Liver (tissue), 9 donors: ENCODE data around the gene SLC2A4RG. TPM values are rescaled to one million over a fixed set of nuclear protein-coding genes. Genes with fewer than 3 reads are reported as not detected.

Experiments used
- DNase-seq: peaks from one replicate; pipeline ENCODE4 v3.0.0-alpha.2; 2017; ENCODE audit warnings: low spot score
- H3K27ac ChIP-seq, 2 donors: one replicate each; pipeline ENCODE4 v1.7.0; 2013; ENCODE audit warnings: inconsistent platforms in 2 of 2, low read length in 2 of 2, control low read depth in 1 of 2, low read depth in 1 of 2, mild to moderate bottlenecking in 1 of 2
- H3K27me3 ChIP-seq, 4 donors: one replicate each; pipeline versions ENCODE4 v1.6.1 to v1.7.0; 2013; ENCODE audit warnings: low read length in 3 of 4, inconsistent platforms in 1 of 4, mild to moderate bottlenecking in 1 of 4, moderate library complexity in 1 of 4; ENCODE audit not compliant: control insufficient read depth in 4 of 4, insufficient read depth in 4 of 4
- H3K36me3 ChIP-seq, 4 donors: one replicate each; pipeline versions ENCODE4 v1.6.1 to v1.7.0; 2013; ENCODE audit warnings: low read length in 3 of 4, mild to moderate bottlenecking in 3 of 4, low read depth in 1 of 4, moderate library complexity in 1 of 4; ENCODE audit not compliant: control insufficient read depth in 4 of 4, insufficient read depth in 3 of 4
- H3K4me1 ChIP-seq, 4 donors: one replicate each; pipeline versions ENCODE4 v1.6.1 to v1.7.0; 2013; ENCODE audit warnings: low read length in 3 of 4, mild to moderate bottlenecking in 3 of 4, moderate library complexity in 1 of 4; ENCODE audit not compliant: control insufficient read depth in 4 of 4, insufficient read depth in 4 of 4
- H3K4me3 ChIP-seq, 3 donors: one replicate each; pipeline versions ENCODE4 v1.6.1 to v1.7.0; 2013; ENCODE audit warnings: low read length in 3 of 3, control low read depth in 1 of 3, low read depth in 1 of 3, mild to moderate bottlenecking in 1 of 3
- H3K9ac ChIP-seq, 2 donors: one replicate each; pipeline ENCODE4 v1.7.0; 2013; ENCODE audit warnings: low read length in 2 of 2, mild to moderate bottlenecking in 2 of 2, moderate library complexity in 2 of 2, control low read depth in 1 of 2, low read depth in 1 of 2
- H3K9me3 ChIP-seq, 4 donors: one replicate each; pipeline versions ENCODE4 v1.6.1 to v1.7.0; 2013; ENCODE audit warnings: low read length in 3 of 4; ENCODE audit not compliant: control insufficient read depth in 4 of 4
- EGR1 ChIP-seq, 2 donors: IDR thresholded peaks; 2 replicates each; pipeline ENCODE4 v1.6.1; 2016 to 2018; ENCODE audit warnings: antibody characterized with exemption in 2 of 2, low read depth in 2 of 2
- FOXA1 ChIP-seq: IDR thresholded peaks from 2 replicates; pipeline ENCODE4 v1.6.1; 2016; ENCODE audit warnings: antibody characterized with exemption
- FOXA2 ChIP-seq: IDR thresholded peaks from 2 replicates; pipeline ENCODE4 v1.6.1; 2016; ENCODE audit warnings: antibody characterized with exemption
- HNF4G ChIP-seq: IDR thresholded peaks from 2 replicates; pipeline ENCODE4 v1.6.1; 2016; ENCODE audit warnings: antibody characterized with exemption
- NR2F2 ChIP-seq: IDR thresholded peaks from 2 replicates; pipeline ENCODE4 v1.6.1; 2016; ENCODE audit warnings: antibody characterized with exemption
- RAD21 ChIP-seq, 2 donors: IDR thresholded peaks; 2 replicates each; pipeline ENCODE4 v1.6.1; 2016; ENCODE audit warnings: antibody characterized with exemption in 2 of 2, mild to moderate bottlenecking in 2 of 2
- RXRA ChIP-seq, 2 donors: IDR thresholded peaks; 2 replicates each; pipeline ENCODE4 v1.6.1; 2017 to 2018; ENCODE audit warnings: antibody characterized with exemption in 2 of 2, mild to moderate bottlenecking in 1 of 2
- SP1 ChIP-seq: IDR thresholded peaks from 2 replicates; pipeline ENCODE4 v1.6.1; 2018; ENCODE audit warnings: antibody characterized with exemption, mild to moderate bottlenecking
- TAF1 ChIP-seq: conservative IDR thresholded peaks from 2 replicates; pipeline ENCODE4 v1.6.1; 2016; ENCODE audit warnings: antibody characterized with exemption, mild to moderate bottlenecking
- YY1 ChIP-seq: IDR thresholded peaks from 2 replicates; pipeline ENCODE4 v1.6.1; 2016; ENCODE audit warnings: antibody characterized with exemption, mild to moderate bottlenecking
- WGBS: extraction: QIAGEN DNeasy Blood & Tissue Kit; methylation state at CpG from one replicate; pipeline ENCODE4 v1.1.7; 2013; 5-methylcytosine and 5-hydroxymethylcytosine counted together
- polyA plus RNA-seq, 2 donors: library from polyadenylated mRNA; stranded (reverse) in 1 of 2; unstranded in 1 of 2; fragments of 200-250 nt in 1 of 2; fragments of >200 nt in 1 of 2; fragmentation: Nextera tagmentation in 1 of 2; extraction: Ambion mirVana in 1 of 2; gene quantifications; one replicate each; pipeline versions ENCODE4 v1.2.1 to v1.2.3, GENCODE V29; 2013 to 2015
- total RNA-seq, 2 donors: library from RNA; depleted of rRNA; stranded (reverse); fragments of >200 nt; gene quantifications; one replicate each; pipeline ENCODE4 v1.2.3, GENCODE V29; 2014
- TF ChIP-seq, protein P1 (sequence below): fragments of 150-350 bp; IDR thresholded peaks from 2 replicates; pipeline ENCODE4 v1.5.1; 2017; ENCODE audit warnings: improper control_type of control experiment, low read depth, low read length; ENCODE audit not compliant: missing input control
- TF ChIP-seq, protein P2 (sequence below): IDR thresholded peaks from 2 replicates; pipeline ENCODE4 v1.6.1; 2016; ENCODE audit warnings: antibody characterized with exemption
- TF ChIP-seq, protein P3 (sequence below): IDR thresholded peaks from 2 replicates; pipeline ENCODE4 v1.6.1; 2016; ENCODE audit warnings: antibody characterized with exemption
- donor health status: healthy.
- donor health status: healthy.
- donor health status: healthy.
- donor health status: healthy.
- donor health status: healthy.

Gene SLC2A4RG
- total and polyA plus RNA-seq, 4 donors = 22.2 to 39.7 (median 29.4) TPM

DNA sequence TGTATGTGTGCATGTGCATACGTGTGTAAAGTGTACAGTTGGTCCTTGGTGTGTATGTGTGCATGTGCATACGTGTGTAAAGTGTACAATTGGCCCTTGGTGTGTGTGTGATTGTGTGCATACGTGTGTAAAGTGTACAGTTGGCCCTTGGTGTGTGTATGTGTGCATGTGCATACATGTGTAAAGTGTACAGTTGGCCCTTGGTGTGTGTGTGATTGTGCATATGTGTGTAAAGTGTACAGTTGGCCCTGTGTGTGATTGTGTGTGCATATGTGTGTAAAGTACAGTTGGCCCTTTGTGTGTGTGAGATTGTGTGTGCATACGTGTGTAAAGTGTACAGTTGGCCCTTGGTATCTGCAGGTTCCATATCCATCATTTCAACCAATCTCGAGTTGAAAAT lies 8.2 kb upstream of the SLC2A4RG start:
- H3K4me3 ChIP-seq = no peak overlapping the region
- no peak overlapping the region for H3K27ac ChIP-seq
- H3K9ac ChIP-seq = no peak overlapping the region
- H3K27me3 ChIP-seq = no peaks in the 10 kb centered on the region
- TF ChIP-seq HNF4G = no peak
- no peak for TF ChIP-seq YY1
- TF ChIP-seq, protein P1, sequence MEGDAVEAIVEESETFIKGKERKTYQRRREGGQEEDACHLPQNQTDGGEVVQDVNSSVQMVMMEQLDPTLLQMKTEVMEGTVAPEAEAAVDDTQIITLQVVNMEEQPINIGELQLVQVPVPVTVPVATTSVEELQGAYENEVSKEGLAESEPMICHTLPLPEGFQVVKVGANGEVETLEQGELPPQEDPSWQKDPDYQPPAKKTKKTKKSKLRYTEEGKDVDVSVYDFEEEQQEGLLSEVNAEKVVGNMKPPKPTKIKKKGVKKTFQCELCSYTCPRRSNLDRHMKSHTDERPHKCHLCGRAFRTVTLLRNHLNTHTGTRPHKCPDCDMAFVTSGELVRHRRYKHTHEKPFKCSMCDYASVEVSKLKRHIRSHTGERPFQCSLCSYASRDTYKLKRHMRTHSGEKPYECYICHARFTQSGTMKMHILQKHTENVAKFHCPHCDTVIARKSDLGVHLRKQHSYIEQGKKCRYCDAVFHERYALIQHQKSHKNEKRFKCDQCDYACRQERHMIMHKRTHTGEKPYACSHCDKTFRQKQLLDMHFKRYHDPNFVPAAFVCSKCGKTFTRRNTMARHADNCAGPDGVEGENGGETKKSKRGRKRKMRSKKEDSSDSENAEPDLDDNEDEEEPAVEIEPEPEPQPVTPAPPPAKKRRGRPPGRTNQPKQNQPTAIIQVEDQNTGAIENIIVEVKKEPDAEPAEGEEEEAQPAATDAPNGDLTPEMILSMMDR = no peak
- no peak for TF ChIP-seq NR2F2
- TF ChIP-seq, protein P2, sequence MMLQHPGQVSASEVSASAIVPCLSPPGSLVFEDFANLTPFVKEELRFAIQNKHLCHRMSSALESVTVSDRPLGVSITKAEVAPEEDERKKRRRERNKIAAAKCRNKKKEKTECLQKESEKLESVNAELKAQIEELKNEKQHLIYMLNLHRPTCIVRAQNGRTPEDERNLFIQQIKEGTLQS = no peak
- no peak for TF ChIP-seq TAF1
- H3K36me3 ChIP-seq = no peaks in the 10 kb centered on the region
- 88% methylated on average over 5 of the region's 5 CpGs for WGBS
- peaks cover 10 to 68% (median 47%) of the 10 kb centered on the region in 4 donors for H3K4me1 ChIP-seq
- DNase-seq = no peak
- H3K9me3 ChIP-seq = no peaks in the 10 kb centered on the region

DNA sequence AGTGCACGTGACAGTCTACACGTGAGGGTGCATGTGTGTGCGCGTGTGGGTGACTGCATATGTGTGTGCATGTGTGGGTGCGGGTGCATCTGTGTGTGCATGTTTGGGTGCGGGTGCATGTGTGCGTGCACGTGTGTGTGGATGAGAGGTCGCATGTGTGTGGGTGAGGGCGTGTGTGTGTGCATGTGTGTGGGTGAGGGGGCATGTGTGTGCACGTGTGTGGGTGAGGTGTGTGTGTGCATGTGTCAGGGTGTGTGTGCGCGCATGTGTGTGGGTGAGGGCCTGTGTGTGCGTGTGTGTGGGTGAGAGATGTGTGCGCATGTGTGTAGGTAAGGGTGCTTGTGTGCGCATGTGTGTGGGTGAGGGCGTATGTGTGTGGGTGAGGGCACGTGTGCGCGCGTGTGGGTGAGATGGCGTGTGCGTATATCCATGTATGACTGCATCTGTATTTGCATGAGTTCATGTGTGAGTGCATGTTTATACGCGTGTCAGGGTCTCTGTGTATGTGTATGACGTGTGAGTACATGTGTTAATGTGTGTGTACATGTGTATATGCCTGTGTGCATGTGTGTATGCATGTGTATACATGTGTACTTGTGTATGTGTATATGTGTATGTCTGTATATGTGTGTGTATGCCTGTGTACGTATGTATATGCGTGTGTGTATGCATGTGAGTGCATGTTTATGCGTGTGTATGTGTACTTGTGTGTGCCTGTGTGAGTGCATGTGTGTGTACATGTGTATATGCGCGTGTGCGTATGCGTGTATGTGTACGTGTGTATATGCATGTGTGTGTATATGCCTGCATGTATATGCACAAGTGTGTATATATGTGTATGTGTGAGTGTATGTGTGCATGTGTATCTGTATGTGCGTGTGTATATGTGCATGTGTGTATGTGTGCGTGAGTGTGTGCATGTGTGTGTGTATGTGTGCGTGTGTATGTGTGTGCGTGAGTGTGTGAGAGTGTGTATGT lies 7.2 kb upstream of the SLC2A4RG start:
- WGBS = 90% methylated on average over 38 of the region's 38 CpGs
- H3K27me3 ChIP-seq = no peaks in the 10 kb centered on the region
- no peaks in the 10 kb centered on the region for H3K36me3 ChIP-seq
- DNase-seq = no peak
- no peak overlapping the region for H3K4me3 ChIP-seq
- no peaks in the 10 kb centered on the region for H3K9me3 ChIP-seq
- TF ChIP-seq YY1 (no peak), EGR1 (IDR thresholded peaks at IDR 0.05; ENCODE audit: low read depth in 2 of 2) (no peak)
- TF ChIP-seq, protein P1 = no peak
- peaks cover 12 to 74% (median 53%) of the 10 kb centered on the region in 4 donors for H3K4me1 ChIP-seq
- H3K9ac ChIP-seq = no peak overlapping the region
- no peak overlapping the region for H3K27ac ChIP-seq

DNA sequence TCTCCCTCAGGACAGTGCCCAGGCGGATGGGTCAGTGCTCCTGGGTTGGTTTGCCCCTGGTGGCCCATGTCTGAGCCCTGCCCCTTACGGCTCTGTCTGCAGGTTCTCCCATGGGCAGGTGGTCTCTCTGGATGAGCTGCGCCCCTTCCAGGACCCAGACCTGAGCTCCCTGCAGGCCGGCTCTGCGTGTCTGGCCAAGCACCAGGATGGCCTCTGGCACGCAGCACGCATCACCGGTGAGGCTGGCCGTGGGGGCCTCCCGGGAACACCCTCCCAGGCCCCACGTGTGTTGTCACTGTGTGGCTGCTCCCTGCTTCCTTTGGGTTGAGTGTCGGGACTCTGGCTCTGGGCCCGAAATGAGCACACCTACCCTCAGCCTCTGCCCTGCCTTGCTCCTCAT lies 6.5 kb upstream of the SLC2A4RG start:
- TF ChIP-seq RAD21 (IDR thresholded peaks at IDR 0.05) (no peak), FOXA2 (no peak), NR2F2 (no peak), SP1 (no peak), RXRA (IDR thresholded peaks at IDR 0.05) (no peak), FOXA1 (no peak)
- TF ChIP-seq, protein P1 = no peak
- TF ChIP-seq, protein P3, sequence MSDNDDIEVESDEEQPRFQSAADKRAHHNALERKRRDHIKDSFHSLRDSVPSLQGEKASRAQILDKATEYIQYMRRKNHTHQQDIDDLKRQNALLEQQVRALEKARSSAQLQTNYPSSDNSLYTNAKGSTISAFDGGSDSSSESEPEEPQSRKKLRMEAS = no peak
- no peaks in the 10 kb centered on the region for H3K36me3 ChIP-seq
- peak; percentile 35 for DNase-seq

More for the DNA sequence above, 6.5 kb upstream of the SLC2A4RG start:
- peaks cover 11 to 68% (median 49%) of the 10 kb centered on the region in 4 donors for H3K4me1 ChIP-seq
- H3K27ac ChIP-seq = no peak overlapping the region
- H3K4me3 ChIP-seq = no peak overlapping the region
- H3K9me3 ChIP-seq = no peaks in the 10 kb centered on the region
- WGBS = 82% methylated on average over 13 of the region's 13 CpGs
- H3K27me3 ChIP-seq = no peaks in the 10 kb centered on the region
- H3K9ac ChIP-seq = no peak overlapping the region
